ENCODE measurements around the gene OR9Q1.
A peak's percentile ranks its signal among the peaks of the same experiment; 100 is the strongest.

Gene OR9Q1

GRCh38 chr11:58028687-58029411 is 5.2 kb downstream of the OR9Q1 start:
- no peak overlapping the region for H3K27ac ChIP-seq
- DNase-seq (ENCODE audit: low read depth, low spot score): no peak

GRCh38 chr11:58030653-58031052 is 7.0 kb downstream of the OR9Q1 start, which contains the start of gene OR6Q1:
Gene OR6Q1 (plus strand): TSS chr11:58030953. CDS start chr11:58030953, 0 bp downstream.
- H3K27ac ChIP-seq: no peak within 1 kb of the TSS
- no peak for DNase-seq (ENCODE audit: low read depth, low spot score)

GRCh38 chr11:58034471-58034870 is 10.8 kb downstream of the OR9Q1 start:
- no peak overlapping the region for H3K27ac ChIP-seq
- no peak for DNase-seq (ENCODE audit: low read depth, low spot score)

GRCh38 chr11:58039589-58039988 is 15.9 kb downstream of the OR9Q1 start:
- H3K27ac ChIP-seq: no peak overlapping the region
- no peak for DNase-seq (ENCODE audit: low read depth, low spot score)

- DNase-seq (ENCODE audit: low read depth, low spot score): no peak
- no peak overlapping the region for H3K27ac ChIP-seq
Observed at GRCh38 chr11:58043379-58043778, 19.7 kb downstream of the OR9Q1 start.

- no peak for DNase-seq (ENCODE audit: low read depth, low spot score)
- H3K27ac ChIP-seq: peak overlapping the region; percentile 24
Observed at GRCh38 chr11:58046231-58046630, 22.6 kb downstream of the OR9Q1 start.

- DNase-seq (ENCODE audit: low read depth, low spot score): no peak
- no peak overlapping the region for H3K27ac ChIP-seq
Observed at GRCh38 chr11:58047818-58048217, 24.1 kb downstream of the OR9Q1 start.

GRCh38 chr11:58055806-58056401 is 32.2 kb downstream of the OR9Q1 start:
- H3K27ac ChIP-seq: no peak overlapping the region
- no peak for DNase-seq (ENCODE audit: low read depth, low spot score)

- DNase-seq (ENCODE audit: low read depth, low spot score): no peak
- peak overlapping the region; percentile 95 for H3K27ac ChIP-seq
Observed at GRCh38 chr11:58057481-58057880, 33.8 kb downstream of the OR9Q1 start.

- H3K27ac ChIP-seq: peak overlapping the region; percentile 95
- DNase-seq (ENCODE audit: low read depth, low spot score): no peak
Observed at GRCh38 chr11:58058276-58059006, 34.8 kb downstream of the OR9Q1 start.

GRCh38 chr11:58059007-58059350 is 35.3 kb downstream of the OR9Q1 start:
- DNase-seq (ENCODE audit: low read depth, low spot score): peak; percentile 57
- H3K27ac ChIP-seq: peak overlapping the region; percentile 95

- DNase-seq (ENCODE audit: low read depth, low spot score): no peak
- peak overlapping the region; percentile 95 for H3K27ac ChIP-seq
Observed at GRCh38 chr11:58060535-58060934, 36.9 kb downstream of the OR9Q1 start.

- no peak for DNase-seq (ENCODE audit: low read depth, low spot score)
- peak overlapping the region; percentile 95 for H3K27ac ChIP-seq
Observed at GRCh38 chr11:58060939-58061672, 37.4 kb downstream of the OR9Q1 start.

- H3K27ac ChIP-seq: peak overlapping the region; percentile 95
- DNase-seq (ENCODE audit: low read depth, low spot score): peak; percentile 97
Observed at GRCh38 chr11:58061813-58062212, 38.1 kb downstream of the OR9Q1 start.

GRCh38 chr11:58067685-58068084 is 44.0 kb downstream of the OR9Q1 start:
- DNase-seq (ENCODE audit: low read depth, low spot score): no peak
- no peak overlapping the region for H3K27ac ChIP-seq

- DNase-seq (ENCODE audit: low read depth, low spot score): no peak
- no peak overlapping the region for H3K27ac ChIP-seq
Observed at GRCh38 chr11:58068655-58069054, 45.0 kb downstream of the OR9Q1 start.

GRCh38 chr11:58070585-58070984 is 46.9 kb downstream of the OR9Q1 start:
- no peak for DNase-seq (ENCODE audit: low read depth, low spot score)
- no peak overlapping the region for H3K27ac ChIP-seq

- peak overlapping the region; percentile 56 for H3K27ac ChIP-seq
Observed at GRCh38 chr11:58075781-58076180, 52.1 kb downstream of the OR9Q1 start.

GRCh38 chr11:58086528-58086927 is 62.8 kb downstream of the OR9Q1 start:
- DNase-seq (ENCODE audit: low read depth, low spot score): no peak

More at GRCh38 chr11:58075781-58076180, 52.1 kb downstream of the OR9Q1 start:
- peak; percentile 82 for DNase-seq (ENCODE audit: low read depth, low spot score)

GRCh38 chr11:58097437-58097836 is 73.8 kb downstream of the OR9Q1 start:
- no peak overlapping the region for H3K27ac ChIP-seq
- DNase-seq (ENCODE audit: low read depth, low spot score): no peak

More at GRCh38 chr11:58086528-58086927, 62.8 kb downstream of the OR9Q1 start:
- no peak overlapping the region for H3K27ac ChIP-seq

All from epithelial cell of prostate (primary cell).